HG03342 (cell line): ENCODE data around the gene LDLRAD4.

Source experiments
- ATAC-seq: cut with Tn5 transposase; IDR thresholded peaks from one replicate; pipeline ENCODE4 v1.9.1; 2021; ENCODE audit warnings: mild to moderate bottlenecking, moderate library complexity; ENCODE audit not compliant: unreplicated experiment

The LDLRAD4 gene

GRCh38 chr18:13524054-13524453 is 305.5 kb downstream of the LDLRAD4 start:
- no peak for ATAC-seq

- no peak for ATAC-seq
These were observed 306.3 kb downstream of the LDLRAD4 start for GRCh38 chr18:13524811-13525210.

GRCh38 chr18:13525381-13526029 is 306.9 kb downstream of the LDLRAD4 start:
- no peak for ATAC-seq

GRCh38 chr18:13526519-13526918 is 308.0 kb downstream of the LDLRAD4 start:
- ATAC-seq = no peak

- ATAC-seq = no peak
These were observed 308.7 kb downstream of the LDLRAD4 start for GRCh38 chr18:13527256-13527655.

- ATAC-seq = no peak
These were observed 309.2 kb downstream of the LDLRAD4 start for GRCh38 chr18:13527730-13528129.

GRCh38 chr18:13528739-13529392 is 310.3 kb downstream of the LDLRAD4 start:
- ATAC-seq = no peak

GRCh38 chr18:13530033-13530878 is 311.7 kb downstream of the LDLRAD4 start:
- no peak for ATAC-seq

GRCh38 chr18:13530879-13531387 is 312.4 kb downstream of the LDLRAD4 start:
- ATAC-seq = no peak

- no peak for ATAC-seq
These were observed 313.2 kb downstream of the LDLRAD4 start for GRCh38 chr18:13531681-13532325.

GRCh38 chr18:13532406-13533075 is 314.0 kb downstream of the LDLRAD4 start:
- no peak for ATAC-seq

GRCh38 chr18:13534631-13535030 is 316.1 kb downstream of the LDLRAD4 start:
- no peak for ATAC-seq

- no peak for ATAC-seq
These were observed 318.0 kb downstream of the LDLRAD4 start for GRCh38 chr18:13536578-13536977.

- ATAC-seq = no peak
These were observed 318.6 kb downstream of the LDLRAD4 start for GRCh38 chr18:13537022-13537780.

- no peak for ATAC-seq
These were observed 320.1 kb downstream of the LDLRAD4 start for GRCh38 chr18:13538630-13539029.

GRCh38 chr18:13539050-13539449 is 320.5 kb downstream of the LDLRAD4 start:
- ATAC-seq = no peak

- no peak for ATAC-seq
These were observed 321.4 kb downstream of the LDLRAD4 start for GRCh38 chr18:13539843-13540476.

GRCh38 chr18:13540477-13541182 is 322.1 kb downstream of the LDLRAD4 start:
- no peak for ATAC-seq
